SK-N-SH (cell line): ENCODE results near the gene YARS2. TPM values are rescaled to one million over a fixed set of nuclear protein-coding genes. Genes with fewer than 3 reads are reported as not detected.
"Not testable (repeated sequence)": the region's sequence is repeated elsewhere in the genome, so short reads cannot be mapped to it uniquely, and the experiment has no call there.

Source experiments
- CTCF ChIA-PET: fragments of 300-600, 350-600 bp; formaldehyde crosslinking; extraction: SDS; loops from one replicate; lab custom pipeline; 2021; lab: Yijun Ruan, JAX
- POLR2A ChIA-PET: fragments of 350-600 bp; sonication (Branson Sonifier 250); formaldehyde crosslinking; extraction: SDS; loops from one replicate; lab custom pipeline; 2020; ENCODE audit warnings: antibody characterized with exemption, inconsistent platforms; lab: Yijun Ruan, JAX
- DNase-seq: peaks from one replicate; pipeline ENCODE4 v3.0.0; 2012
- H2AFZ ChIP-seq: fragments of 200-600 bp; sonication (generic); 2 replicates; pipeline ENCODE4 v1.8.1; 2016; ENCODE audit warnings: antibody characterized with exemption, mild to moderate bottlenecking, low read depth
- H3F3A ChIP-seq: fragments of 200-600 bp; sonication (generic); replicated peaks from 2 replicates; pipeline ENCODE3; 2016; ENCODE audit warnings: antibody characterized with exemption, mild to moderate bottlenecking; ENCODE audit not compliant: insufficient read depth
- H3K27ac ChIP-seq, 2 experiments: fragments of 200-500 bp in 1 of 2; fragments of 200-600 bp in 1 of 2; sonication (Bioruptor generic) in 1 of 2; sonication (generic), shearing (Covaris generic) in 1 of 2; 2 replicates each; pipeline versions ENCODE4 v1.5.1 to v1.6.1; 2014 to 2016; ENCODE audit warnings: low read depth in 2 of 2, inconsistent platforms in 1 of 2, low read length in 1 of 2, mild to moderate bottlenecking in 1 of 2, mixed read lengths in 1 of 2
- H3K27me3 ChIP-seq: fragments of 200-600 bp; sonication (generic), shearing (Covaris generic); 2 replicates; pipeline ENCODE4 v1.6.1; 2016; ENCODE audit warnings: mixed run types; ENCODE audit not compliant: insufficient read depth
- H3K36me3 ChIP-seq, 2 experiments: fragments of 200-500 bp in 1 of 2; fragments of 200-600 bp in 1 of 2; sonication (Bioruptor generic) in 1 of 2; sonication (generic) in 1 of 2; replicated peaks in 1 of 2; 2 replicates each; pipeline versions ENCODE3 to v1.5.1; 2014 to 2016; ENCODE audit warnings: low read length in 1 of 2, mild to moderate bottlenecking in 1 of 2; ENCODE audit not compliant: insufficient read depth in 2 of 2, control insufficient read depth in 1 of 2
- H3K4me1 ChIP-seq, 2 experiments: fragments of 200-500 bp in 1 of 2; fragments of 200-600 bp in 1 of 2; sonication (Bioruptor generic) in 1 of 2; sonication (generic), shearing (Covaris generic) in 1 of 2; 2 replicates each; pipeline versions ENCODE4 v1.5.1 to v1.6.1; 2014 to 2016; ENCODE audit warnings: low read depth in 1 of 2, low read length in 1 of 2, mixed run types in 1 of 2; ENCODE audit not compliant: insufficient read depth in 2 of 2, control insufficient read depth in 1 of 2
- H3K4me2 ChIP-seq: fragments of 200-600 bp; sonication (generic), shearing (Covaris generic); 2 replicates; pipeline ENCODE4 v1.6.1; 2017; ENCODE audit warnings: mixed run types
- H3K4me3 ChIP-seq, 2 experiments: fragments of 200-500 bp in 1 of 2; fragments of 200-600 bp in 1 of 2; sonication (Bioruptor generic) in 1 of 2; sonication (generic), shearing (Covaris generic) in 1 of 2; 2 replicates each; pipeline versions ENCODE4 v1.5.1 to v1.8.1; 2014 to 2016; ENCODE audit warnings: low read depth in 2 of 2, inconsistent platforms in 1 of 2, low read length in 1 of 2, mild to moderate bottlenecking in 1 of 2, mixed read lengths in 1 of 2, moderate library complexity in 1 of 2
- H3K79me2 ChIP-seq: fragments of 200-600 bp; sonication (generic); 2 replicates; pipeline ENCODE4 v1.8.1; 2017; ENCODE audit warnings: mild to moderate bottlenecking; ENCODE audit not compliant: insufficient read depth
- H3K9ac ChIP-seq: fragments of 200-600 bp; sonication (generic); 2 replicates; pipeline ENCODE4 v1.6.1; 2017; ENCODE audit warnings: mixed run types
- H3K9me2 ChIP-seq: fragments of 200-600 bp; sonication (generic); 2 replicates; pipeline ENCODE4 v1.6.1; 2017; ENCODE audit warnings: mixed run types
- H3K9me3 ChIP-seq: fragments of 200-600 bp; sonication (generic); 2 replicates; pipeline ENCODE4 v1.6.1; 2017; ENCODE audit warnings: mixed run types, mild to moderate bottlenecking, moderate library complexity
- H4K20me1 ChIP-seq: fragments of 200-600 bp; sonication (generic); 2 replicates; pipeline ENCODE4 v1.6.1; 2017; ENCODE audit warnings: mild to moderate bottlenecking, mixed run types; ENCODE audit not compliant: insufficient read depth
- CHD2 ChIP-seq: fragments of 150-350 bp; IDR thresholded peaks from 2 replicates; pipeline ENCODE4 v1.6.1; 2018; ENCODE audit warnings: low read length; ENCODE audit not compliant: partially characterized antibody
- EP300 ChIP-seq, 2 experiments: IDR thresholded peaks; 2 replicates each; pipeline versions ENCODE4 v1.4.0 to v1.6.1; 2012; ENCODE audit warnings: borderline replicate concordance in 1 of 2, low read depth in 1 of 2, low read length in 1 of 2
- EZH2phosphoT487 ChIP-seq: fragments of 200-600 bp; sonication (generic); IDR thresholded peaks from 2 replicates; pipeline ENCODE4 v1.6.1; 2017; ENCODE audit warnings: low read depth, mixed run types, mild to moderate bottlenecking, antibody characterized with exemption, moderate library complexity, borderline replicate concordance
- FOXM1 ChIP-seq: IDR thresholded peaks from 2 replicates; pipeline ENCODE4 v1.4.0; 2012; ENCODE audit warnings: low read depth, mild to moderate bottlenecking
- GATA2 ChIP-seq: sonication (generic); formaldehyde crosslinking; IDR thresholded peaks from 2 replicates; pipeline ENCODE4 v1.5.0; 2020; ENCODE audit warnings: mild to moderate bottlenecking, missing genetic modification reagents
- MAX ChIP-seq: IDR thresholded peaks from 2 replicates; pipeline ENCODE4 v1.4.0; 2012; ENCODE audit warnings: low read depth
- MEF2A ChIP-seq: IDR thresholded peaks from 2 replicates; pipeline ENCODE4 v1.4.0; 2012; ENCODE audit warnings: low read depth, borderline replicate concordance
- MXI1 ChIP-seq: IDR thresholded peaks from 2 replicates; pipeline ENCODE4 v1.6.1; 2012; ENCODE audit warnings: mild to moderate bottlenecking, low read depth, low read length, improper control_type of control experiment
- NRF1 ChIP-seq: IDR thresholded peaks from 2 replicates; pipeline ENCODE4 v1.6.1; 2012; ENCODE audit warnings: low read depth, mild to moderate bottlenecking, low read length
- POLR2AphosphoS5 ChIP-seq: IDR thresholded peaks from 2 replicates; pipeline ENCODE4 v1.6.1; 2012; ENCODE audit warnings: low read depth, low read length
- RCOR1 ChIP-seq: fragments of 150-350 bp; IDR thresholded peaks from 2 replicates; pipeline ENCODE4 v1.6.1; 2017; ENCODE audit warnings: antibody characterized with exemption, low read length
- REST ChIP-seq: IDR thresholded peaks from 2 replicates; pipeline ENCODE4 v1.6.1; 2012; ENCODE audit warnings: mild to moderate bottlenecking, low read depth, low read length, moderate library complexity
- RXRA ChIP-seq: IDR thresholded peaks from 2 replicates; pipeline ENCODE4 v1.4.0; 2012; ENCODE audit warnings: low read depth, mild to moderate bottlenecking, borderline replicate concordance
- USF2 ChIP-seq: fragments of 150-350 bp; IDR thresholded peaks from 2 replicates; pipeline ENCODE4 v1.6.1; 2017; ENCODE audit warnings: antibody characterized with exemption, low read length, low read depth, borderline replicate concordance
- YY1 ChIP-seq: IDR thresholded peaks from 2 replicates; pipeline ENCODE4 v1.4.0; 2012; ENCODE audit warnings: low read depth, mild to moderate bottlenecking
- ZBTB33 ChIP-seq: IDR thresholded peaks from 2 replicates; pipeline ENCODE4 v1.4.0; 2012; ENCODE audit warnings: low read depth, borderline replicate concordance
- WGBS: methylation state at CpG from one replicate; pipeline ENCODE4 v1.1.6; 2017; ENCODE audit warnings: low lambda C conversion rate; 5-methylcytosine and 5-hydroxymethylcytosine counted together
- polyA plus RNA-seq, 3 experiments: library from polyadenylated mRNA; depleted of rRNA; stranded (reverse); fragments of >200 nt; gene quantifications; 2 replicates each; pipeline ENCODE4 v1.2.3, GENCODE V29; 2012

YARS2 gene
- polyA plus RNA-seq, 1 of the 3 experiments (the other 2 are of a cell fraction) = 14.3 TPM

GRCh38 chr12:32727237-32727636 is 28.5 kb downstream of the YARS2 start (continued):
- no peak for TF ChIP-seq REST
- TF ChIP-seq RCOR1 = no peak
- no peak for TF ChIP-seq RXRA
- no peak for TF ChIP-seq ZBTB33
- TF ChIP-seq MXI1 = no peak
- no peak for TF ChIP-seq YY1
- no peak for TF ChIP-seq USF2
- no peak for TF ChIP-seq EP300 (IDR thresholded peaks at IDR 0.05; ENCODE audit: borderline replicate concordance in 1 of 2, low read depth in 1 of 2, low read length in 1 of 2)
- no peak for TF ChIP-seq NRF1
- no peak for TF ChIP-seq CHD2
- no peak for TF ChIP-seq GATA2

GRCh38 chr12:32726286-32726685 is 29.4 kb downstream of the YARS2 start:
- no peaks in the 10 kb centered on the region for H4K20me1 ChIP-seq
- POLR2A ChIA-PET = no interaction called here
- no peak overlapping the region for H2AFZ ChIP-seq
- 88% methylated on average over 2 of the region's 2 CpGs for whole genome bisulfite sequencing
- 0 out of 2 replicates have a peak, but pooled peaks cover 3% of the 10 kb centered on the region for H3K79me2 ChIP-seq
- H3F3A ChIP-seq = peaks cover 7% of the 10 kb centered on the region
- H3K4me2 ChIP-seq = no peak overlapping the region
- no peaks in the 10 kb centered on the region for H3K9me2 ChIP-seq
- no peak overlapping the region for H3K4me3 ChIP-seq
- no peak for DNase-seq
- H3K9me3 ChIP-seq = no peaks in the 10 kb centered on the region
- no peaks in the 10 kb centered on the region for H3K4me1 ChIP-seq
- no peak overlapping the region for H3K9ac ChIP-seq
- TF ChIP-seq MAX = no peak
- no peak for TF ChIP-seq RCOR1
- no peak for TF ChIP-seq CHD2
- no peak for TF ChIP-seq MEF2A
- TF ChIP-seq POLR2AphosphoS5 = no peak
- no peak for TF ChIP-seq FOXM1
- TF ChIP-seq NRF1 = no peak
- TF ChIP-seq EZH2phosphoT487 = no peak
- TF ChIP-seq GATA2 = no peak
- no peak overlapping the region for H3K27ac ChIP-seq
- peaks cover 48 to 65% of the 10 kb centered on the region in 2 experiments for H3K36me3 ChIP-seq
- CTCF ChIA-PET = no interaction called here
- no peaks in the 10 kb centered on the region for H3K27me3 ChIP-seq

- H3K9me3 ChIP-seq, H3K27me3 ChIP-seq, DNase-seq, H3K9ac ChIP-seq, H3K27ac ChIP-seq, H3K9me2 ChIP-seq, H3K4me1 ChIP-seq, H3K79me2 ChIP-seq, H3K4me2 ChIP-seq, POLR2A ChIA-PET, H3K4me3 ChIP-seq, H2AFZ ChIP-seq, H4K20me1 ChIP-seq: not testable (repeated sequence)
- peaks cover 53 to 67% of the 10 kb centered on the region in 2 experiments for H3K36me3 ChIP-seq
- CTCF ChIA-PET = interaction anchor here (1.4 kb wide), 1 partner anchor 53 kb away, joined by 3 read pairs; no protein-coding TSS in a partner anchor
- H3F3A ChIP-seq = peaks cover 14% of the 10 kb centered on the region
- 98% methylated on average over 3 of the region's 3 CpGs for WGBS
These were observed 30.4 kb downstream of the YARS2 start for GRCh38 chr12:32725308-32725707.
